ENCODE measurements around the gene OTOG.

GRCh38 chr11:17601676-17602075, 54.6 kb downstream of the OTOG start:
- TF ChIP-seq TAF1 (IDR thresholded peaks at IDR 0.05; ENCODE audit: low read depth), result no peak
- TF ChIP-seq NFIC (IDR thresholded peaks at IDR 0.05), result no peak
- TF ChIP-seq YY1 (IDR thresholded peaks at IDR 0.05; ENCODE audit: low read depth), result no peak
- TF ChIP-seq MAX (IDR thresholded peaks at IDR 0.05), result no peak
- TF ChIP-seq FOXM1 (IDR thresholded peaks at IDR 0.05; ENCODE audit: borderline replicate concordance, low read depth), result no peak
- no peak for TF ChIP-seq EP300 (IDR thresholded peaks at IDR 0.05; ENCODE audit: borderline replicate concordance)
- TF ChIP-seq USF1 (IDR thresholded peaks at IDR 0.05), result no peak
- no peak for TF ChIP-seq RAD21 (IDR thresholded peaks at IDR 0.05; ENCODE audit: low read depth)

All from Ishikawa (cell line).